PFSK-1 (cell line): Measurements from ENCODE around the gene COL25A1.

Experiments
- FOXP2 ChIP-seq: optimal IDR thresholded peaks from 2 replicates; pipeline ENCODE3; 2011; ENCODE audit warnings: borderline replicate concordance, control low read depth, inconsistent platforms; ENCODE audit not compliant: insufficient read depth; ENCODE audit errors: extremely low read length, extremely low read depth
- POLR2AphosphoS5 ChIP-seq: IDR thresholded peaks from 2 replicates; pipeline ENCODE4 v1.6.1; 2012; ENCODE audit warnings: low read depth, mild to moderate bottlenecking, control low read depth, low read length, moderate library complexity
- SIN3A ChIP-seq: IDR thresholded peaks from 2 replicates; pipeline ENCODE4 v1.6.1; 2012; ENCODE audit warnings: mild to moderate bottlenecking, low read length, moderate library complexity, borderline replicate concordance; ENCODE audit not compliant: insufficient read depth
- TAF1 ChIP-seq: IDR thresholded peaks from 2 replicates; pipeline ENCODE4 v1.6.1; 2012; ENCODE audit warnings: low read length, control low read depth, borderline replicate concordance; ENCODE audit not compliant: insufficient read depth
- TF ChIP-seq, protein P1 (sequence below), 2 experiments: IDR thresholded peaks; 2 replicates each; pipeline versions ENCODE4 v1.6.1 to v1.8.0; 2011 to 2012; ENCODE audit warnings: low read depth in 2 of 2, low read length in 2 of 2, control low read depth in 1 of 2, inconsistent platforms in 1 of 2, mild to moderate bottlenecking in 1 of 2, moderate library complexity in 1 of 2; ENCODE audit not compliant: insufficient read depth in 1 of 2

The COL25A1 gene

DNA sequence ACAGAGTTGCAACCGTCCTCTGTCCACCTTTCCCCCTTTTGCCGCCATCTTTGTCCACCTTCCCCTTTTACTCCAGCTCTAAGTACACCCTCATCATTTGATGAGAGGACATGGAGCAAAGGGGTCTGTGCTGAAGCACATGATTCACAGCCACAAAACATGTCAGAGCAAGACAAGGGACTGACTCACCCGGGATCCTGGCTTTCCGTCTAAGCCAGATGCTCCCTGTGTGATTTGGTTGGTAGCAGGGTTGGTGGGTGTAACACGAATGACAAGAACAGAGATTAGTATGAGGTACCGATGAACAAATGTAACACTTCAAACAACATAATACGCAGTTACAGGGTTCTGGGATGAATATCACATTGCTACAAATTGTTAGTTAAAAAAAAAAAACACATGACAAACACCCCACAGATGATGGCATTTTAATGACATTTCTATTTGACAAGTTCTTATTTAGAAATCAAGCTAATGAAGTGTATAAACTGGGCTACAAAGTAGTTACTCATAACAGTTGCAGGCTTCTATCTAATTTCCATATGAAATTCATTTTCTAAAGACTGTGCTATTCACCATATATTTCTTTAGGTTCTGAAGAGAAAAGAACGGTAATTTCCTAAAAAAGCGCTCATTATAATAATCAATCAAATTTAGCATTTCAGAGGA lies 468.2 kb downstream of the COL25A1 start:
- TF ChIP-seq FOXP2 (no peak), POLR2AphosphoS5 (no peak), SIN3A (no peak), TAF1 (no peak)
- TF ChIP-seq, protein P1, sequence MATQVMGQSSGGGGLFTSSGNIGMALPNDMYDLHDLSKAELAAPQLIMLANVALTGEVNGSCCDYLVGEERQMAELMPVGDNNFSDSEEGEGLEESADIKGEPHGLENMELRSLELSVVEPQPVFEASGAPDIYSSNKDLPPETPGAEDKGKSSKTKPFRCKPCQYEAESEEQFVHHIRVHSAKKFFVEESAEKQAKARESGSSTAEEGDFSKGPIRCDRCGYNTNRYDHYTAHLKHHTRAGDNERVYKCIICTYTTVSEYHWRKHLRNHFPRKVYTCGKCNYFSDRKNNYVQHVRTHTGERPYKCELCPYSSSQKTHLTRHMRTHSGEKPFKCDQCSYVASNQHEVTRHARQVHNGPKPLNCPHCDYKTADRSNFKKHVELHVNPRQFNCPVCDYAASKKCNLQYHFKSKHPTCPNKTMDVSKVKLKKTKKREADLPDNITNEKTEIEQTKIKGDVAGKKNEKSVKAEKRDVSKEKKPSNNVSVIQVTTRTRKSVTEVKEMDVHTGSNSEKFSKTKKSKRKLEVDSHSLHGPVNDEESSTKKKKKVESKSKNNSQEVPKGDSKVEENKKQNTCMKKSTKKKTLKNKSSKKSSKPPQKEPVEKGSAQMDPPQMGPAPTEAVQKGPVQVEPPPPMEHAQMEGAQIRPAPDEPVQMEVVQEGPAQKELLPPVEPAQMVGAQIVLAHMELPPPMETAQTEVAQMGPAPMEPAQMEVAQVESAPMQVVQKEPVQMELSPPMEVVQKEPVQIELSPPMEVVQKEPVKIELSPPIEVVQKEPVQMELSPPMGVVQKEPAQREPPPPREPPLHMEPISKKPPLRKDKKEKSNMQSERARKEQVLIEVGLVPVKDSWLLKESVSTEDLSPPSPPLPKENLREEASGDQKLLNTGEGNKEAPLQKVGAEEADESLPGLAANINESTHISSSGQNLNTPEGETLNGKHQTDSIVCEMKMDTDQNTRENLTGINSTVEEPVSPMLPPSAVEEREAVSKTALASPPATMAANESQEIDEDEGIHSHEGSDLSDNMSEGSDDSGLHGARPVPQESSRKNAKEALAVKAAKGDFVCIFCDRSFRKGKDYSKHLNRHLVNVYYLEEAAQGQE (IDR thresholded peaks at IDR 0.05; ENCODE audit: insufficient read depth in 1 of 2, low read depth in 2 of 2, low read length in 2 of 2) = no peak

DNA sequence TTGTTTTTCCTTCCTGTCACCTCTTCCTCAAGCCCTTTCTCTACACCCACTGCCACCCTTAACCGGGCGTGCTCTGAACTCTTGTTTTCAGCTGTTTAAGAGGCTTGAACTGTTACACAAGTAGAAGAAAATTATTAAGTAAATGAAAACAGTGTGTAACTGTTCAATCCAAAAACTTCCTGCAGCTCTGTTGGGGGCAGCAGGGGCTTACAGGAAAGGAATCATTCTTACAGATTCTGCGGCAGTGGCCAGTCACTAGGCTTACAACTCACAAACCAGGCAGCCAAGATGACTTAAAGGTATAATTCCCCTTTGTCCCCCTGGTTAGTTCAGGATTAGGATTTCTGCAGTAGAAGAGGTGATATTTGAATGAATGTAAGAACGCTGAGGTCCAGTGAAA lies 469.4 kb downstream of the COL25A1 start:
- TF ChIP-seq SIN3A (no peak), POLR2AphosphoS5 (no peak), FOXP2 (no peak), TAF1 (no peak)
- TF ChIP-seq, protein P1 (IDR thresholded peaks at IDR 0.05; ENCODE audit: insufficient read depth in 1 of 2, low read depth in 2 of 2, low read length in 2 of 2) = no peak

DNA sequence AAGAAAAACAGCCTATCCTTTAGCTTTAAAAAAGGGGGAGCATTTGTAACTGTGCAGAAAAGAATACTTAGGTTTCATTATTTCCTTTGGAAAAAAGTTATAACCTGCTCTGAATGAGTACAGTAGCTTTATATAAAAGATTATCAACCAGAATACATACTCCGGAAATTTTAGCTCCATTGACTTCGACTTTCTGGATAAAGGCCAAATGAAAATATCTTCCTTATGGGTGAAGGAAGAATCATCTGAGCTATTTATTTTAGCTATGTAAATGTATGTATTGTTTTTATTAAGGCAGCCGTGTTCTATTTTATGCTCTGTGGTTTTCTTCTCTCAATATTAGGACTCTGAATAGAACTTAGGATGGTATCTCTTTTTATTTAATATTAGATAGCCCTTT lies 470.6 kb downstream of the COL25A1 start:
- no peak for TF ChIP-seq SIN3A
- TF ChIP-seq POLR2AphosphoS5 = no peak
- no peak for TF ChIP-seq FOXP2
- no peak for TF ChIP-seq TAF1
- TF ChIP-seq, protein P1 (IDR thresholded peaks at IDR 0.05; ENCODE audit: insufficient read depth in 1 of 2, low read depth in 2 of 2, low read length in 2 of 2) = no peak

DNA sequence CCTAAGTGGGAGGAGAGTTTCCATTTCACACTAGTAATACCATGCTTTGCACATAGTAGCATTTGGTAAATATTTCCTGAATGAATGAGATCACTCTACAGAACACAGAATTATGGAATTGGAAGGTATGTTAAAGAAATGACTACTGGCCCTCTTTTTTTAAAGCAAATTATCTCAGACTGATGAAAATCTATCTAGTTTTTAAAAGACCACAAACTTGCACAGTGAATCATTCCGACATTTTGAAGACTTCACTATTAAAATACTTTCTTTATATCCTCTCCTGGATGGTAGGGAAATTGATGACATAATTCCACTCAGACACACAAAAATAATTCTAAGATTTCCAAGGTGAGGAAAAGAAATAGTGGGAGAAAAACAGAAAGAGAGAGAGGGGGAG lies 471.2 kb downstream of the COL25A1 start:
- no peak for TF ChIP-seq TAF1
- no peak for TF ChIP-seq POLR2AphosphoS5
- no peak for TF ChIP-seq FOXP2
- no peak for TF ChIP-seq SIN3A
- TF ChIP-seq, protein P1 (IDR thresholded peaks at IDR 0.05; ENCODE audit: insufficient read depth in 1 of 2, low read depth in 2 of 2, low read length in 2 of 2) = no peak
